ENCODE data around the gene TM4SF4. TPM values are rescaled to one million over a fixed set of nuclear protein-coding genes. Genes with fewer than 3 reads are reported as not detected.

Gene TM4SF4
- total RNA-seq, 4 donors from 2014 or later, result 5.6 TPM; not detected in 3

- Histone ChIP-seq H3K9me3 (no peaks in the 10 kb centered on the region), H3K27ac (peak overlapping the region; percentile 76 to 80), H3K36me3 (no peaks in the 10 kb centered on the region), H3K27me3 (no peaks in the 10 kb centered on the region), H3K4me3 (peak overlapping the region in 1 of 2 donors; percentile 12), H3K4me1 (no peaks in the 10 kb centered on the region)
- intact Hi-C loops (cut with DNase I; ENCODE audit: low total_unique reads), result no loop called here
- peak; percentile 73 to 79 for DNase-seq
- TF ChIP-seq POLR2A (IDR thresholded peaks at IDR 0.05) (no peak), CTCF (IDR thresholded peaks at IDR 0.05) (no peak)
These were observed 73.6 kb downstream of the TM4SF4 start for GRCh38 chr3:149547954-149548668.

- Histone ChIP-seq H3K4me1 (no peaks in the 10 kb centered on the region), H3K27me3 (no peaks in the 10 kb centered on the region), H3K9me3 (no peaks in the 10 kb centered on the region), H3K36me3 (no peaks in the 10 kb centered on the region), H3K27ac (peak overlapping the region; percentile 76 to 80), H3K4me3 (no peak overlapping the region)
- DNase-seq, result no peak
- TF ChIP-seq CTCF (IDR thresholded peaks at IDR 0.05) (no peak), POLR2A (IDR thresholded peaks at IDR 0.05) (no peak)
- intact Hi-C loops (cut with DNase I; ENCODE audit: low total_unique reads), result no loop called here
These were observed 74.2 kb downstream of the TM4SF4 start for GRCh38 chr3:149548669-149549065.

- TF ChIP-seq CTCF (IDR thresholded peaks at IDR 0.05), result no peak
- no peak for TF ChIP-seq POLR2A (IDR thresholded peaks at IDR 0.05)
- H3K27ac ChIP-seq, result no peak overlapping the region
- DNase-seq, result no peak
These were observed 77.0 kb downstream of the TM4SF4 start for GRCh38 chr3:149551500-149551899.

GRCh38 chr3:149552700-149553099 lies 78.2 kb downstream of the TM4SF4 start:
- Histone ChIP-seq H3K4me3 (no peak overlapping the region), H3K27ac (peak overlapping the region; percentile 68 to 74), H3K9me3 (no peaks in the 10 kb centered on the region), H3K36me3 (no peaks in the 10 kb centered on the region), H3K27me3 (no peaks in the 10 kb centered on the region), H3K4me1 (peaks cover 4 to 5% of the 10 kb centered on the region in 2 donors)
- intact Hi-C loops (cut with DNase I; ENCODE audit: low total_unique reads), result no loop called here
- no peak for DNase-seq
- TF ChIP-seq CTCF (IDR thresholded peaks at IDR 0.05) (no peak), POLR2A (IDR thresholded peaks at IDR 0.05) (no peak)

More at GRCh38 chr3:149551500-149551899, 77.0 kb downstream of the TM4SF4 start:
- no peaks in the 10 kb centered on the region for H3K36me3 ChIP-seq
- H3K4me3 ChIP-seq, result no peak overlapping the region
- H3K4me1 ChIP-seq, result peaks cover 4 to 5% of the 10 kb centered on the region in 2 donors
- intact Hi-C loops (cut with DNase I; ENCODE audit: low total_unique reads), result no loop called here
- H3K27me3 ChIP-seq, result no peaks in the 10 kb centered on the region
- H3K9me3 ChIP-seq, result no peaks in the 10 kb centered on the region

Small RNAs within 50 kb of the gene (small RNA-seq; reads per million reads assigned to genes)
- gene AC108751.2 (not detected), gene RNU6-1098P (not detected)

Other genes with a start within 250 kb of the TM4SF4 start
- 10 to 100 TPM in 3 of 4 donors, 1 to 10 TPM in 1; 6.7 to 35.5 (median 14.6) TPM for gene TM4SF18, start 141.1 kb upstream of the TM4SF4 start, total RNA-seq
- gene TM4SF1, start 97.0 kb upstream of the TM4SF4 start, total RNA-seq, result 100 to 1,000 TPM; 102 to 118 (median 113) TPM
- 100 to 1,000 TPM; 103 to 148 (median 116) TPM for gene WWTR1, start 183.3 kb downstream of the TM4SF4 start, total RNA-seq